HG03064 (cell line): ENCODE measurements around the gene ZNF592.

ENCODE experiments used
- ATAC-seq: cut with Tn5 transposase; IDR thresholded peaks from one replicate; pipeline ENCODE4 v1.9.1; 2021; ENCODE audit warnings: low read depth; ENCODE audit not compliant: unreplicated experiment

Gene ZNF592

GRCh38 chr15:84748274-84749110, at the start of gene ZNF592:
TSS of gene ZNF592 (plus strand) at chr15:84748592. CDS start at chr15:84782676, 34,084 bp downstream.
- ATAC-seq, result peak; percentile 55

- no peak for ATAC-seq
Observed at GRCh38 chr15:84699538-84700191, 48.7 kb upstream of the ZNF592 start.

GRCh38 chr15:84702961-84703482, 45.4 kb upstream of the ZNF592 start:
- no peak for ATAC-seq

GRCh38 chr15:84703808-84704207, 44.6 kb upstream of the ZNF592 start:
- no peak for ATAC-seq

GRCh38 chr15:84714372-84714771, 34.0 kb upstream of the ZNF592 start:
- ATAC-seq, result no peak

- no peak for ATAC-seq
Observed at GRCh38 chr15:84714821-84715220, 33.6 kb upstream of the ZNF592 start.

GRCh38 chr15:84715441-84716035, 32.9 kb upstream of the ZNF592 start:
- peak; percentile 12 for ATAC-seq

GRCh38 chr15:84716036-84716732, 32.2 kb upstream of the ZNF592 start, which contains the start of gene SEC11A:
TSS of gene SEC11A (minus strand) at chr15:84716139. CDS start at chr15:84716075, 64 bp downstream.
- ATAC-seq, result peak; percentile 95

GRCh38 chr15:84721371-84721770, 27.0 kb upstream of the ZNF592 start:
- ATAC-seq, result no peak

- no peak for ATAC-seq
Observed at GRCh38 chr15:84722628-84723027, 25.8 kb upstream of the ZNF592 start.

GRCh38 chr15:84725001-84725491, 23.3 kb upstream of the ZNF592 start:
- ATAC-seq, result no peak

GRCh38 chr15:84727429-84727828, 21.0 kb upstream of the ZNF592 start:
- ATAC-seq, result no peak

- ATAC-seq, result no peak
Observed at GRCh38 chr15:84731774-84732173, 16.6 kb upstream of the ZNF592 start.

GRCh38 chr15:84734794-84735479, 13.5 kb upstream of the ZNF592 start:
- peak; percentile 54 for ATAC-seq

GRCh38 chr15:84735480-84736061, 12.8 kb upstream of the ZNF592 start:
- peak; percentile 28 for ATAC-seq

- peak; percentile 55 for ATAC-seq
Observed at GRCh38 chr15:84736375-84736774, 12.0 kb upstream of the ZNF592 start.

GRCh38 chr15:84737005-84737404, 11.4 kb upstream of the ZNF592 start:
- ATAC-seq, result no peak

- ATAC-seq, result no peak
Observed at GRCh38 chr15:84740691-84741090, 7.7 kb upstream of the ZNF592 start.

- ATAC-seq, result no peak
Observed at GRCh38 chr15:84741121-84741520, 7.3 kb upstream of the ZNF592 start.
